Mesenteric fat pad (tissue), 1 donor: ENCODE measurements around the gene IL22. TPM values are rescaled to one million over a fixed set of nuclear protein-coding genes. Genes with fewer than 3 reads are reported as not detected.

Experiments
- DNase-seq: peaks from one replicate; pipeline ENCODE4 v3.0.0-alpha.2; 2020; ENCODE audit warnings: low spot score
- total RNA-seq: library from RNA; stranded (reverse); fragmentation: NEBNext Ultra II Directional; extraction: Animal tissue kit (Norgen Biotek cat#: 25700); gene quantifications from one replicate; pipeline ENCODE4 v1.2.1, GENCODE V29; 2021
- donor health status: DM: yes; HTN: yes; CAD: no.

The IL22 gene
- total RNA-seq, 1 donor from 2014 or later, result not detected

GRCh38 chr12:68264158-68264855 is 10.9 kb upstream of the IL22 start:
- no peak for DNase-seq

DNA sequence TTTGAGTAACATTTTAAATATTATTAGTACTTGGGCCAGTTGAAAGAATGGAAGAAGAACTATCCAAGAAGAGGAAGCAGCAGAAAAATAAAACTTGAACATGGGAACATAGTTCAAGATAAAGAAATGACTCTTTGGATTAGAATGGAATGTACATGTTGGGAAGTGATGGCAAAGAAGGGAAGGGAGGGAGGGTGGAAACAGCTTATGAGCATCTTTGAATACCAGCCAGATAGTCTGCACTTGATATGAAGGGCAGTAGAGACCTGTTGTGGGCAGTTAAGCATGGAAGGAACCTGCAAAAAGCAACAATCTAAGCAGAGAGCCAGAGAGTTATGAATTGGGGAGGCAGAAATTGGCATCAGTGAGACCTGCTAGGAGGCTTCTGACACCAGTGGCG is 10.0 kb upstream of the IL22 start:
- no peak for DNase-seq

DNA sequence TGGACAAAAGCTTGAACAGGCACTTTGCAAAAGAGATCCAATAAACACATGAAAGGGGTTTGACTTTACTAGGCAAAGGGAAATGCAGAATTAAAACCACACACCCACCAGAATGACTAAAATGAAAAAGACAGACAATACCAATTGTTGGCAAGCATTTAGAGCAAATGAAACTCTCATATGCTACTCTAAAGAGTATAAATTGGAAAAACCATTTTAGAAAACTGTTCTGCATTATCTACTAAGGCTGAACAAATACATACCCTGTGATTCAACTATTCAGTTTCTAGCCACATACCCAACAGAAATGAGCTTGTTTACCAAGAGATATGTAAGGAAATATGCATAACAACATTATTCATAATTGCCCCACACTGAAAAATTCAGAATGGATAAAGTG is 8.5 kb upstream of the IL22 start:
- no peak for DNase-seq

- DNase-seq, result no peak
Measured at GRCh38 chr12:68260153-68260552, 6.7 kb upstream of the IL22 start.

DNA sequence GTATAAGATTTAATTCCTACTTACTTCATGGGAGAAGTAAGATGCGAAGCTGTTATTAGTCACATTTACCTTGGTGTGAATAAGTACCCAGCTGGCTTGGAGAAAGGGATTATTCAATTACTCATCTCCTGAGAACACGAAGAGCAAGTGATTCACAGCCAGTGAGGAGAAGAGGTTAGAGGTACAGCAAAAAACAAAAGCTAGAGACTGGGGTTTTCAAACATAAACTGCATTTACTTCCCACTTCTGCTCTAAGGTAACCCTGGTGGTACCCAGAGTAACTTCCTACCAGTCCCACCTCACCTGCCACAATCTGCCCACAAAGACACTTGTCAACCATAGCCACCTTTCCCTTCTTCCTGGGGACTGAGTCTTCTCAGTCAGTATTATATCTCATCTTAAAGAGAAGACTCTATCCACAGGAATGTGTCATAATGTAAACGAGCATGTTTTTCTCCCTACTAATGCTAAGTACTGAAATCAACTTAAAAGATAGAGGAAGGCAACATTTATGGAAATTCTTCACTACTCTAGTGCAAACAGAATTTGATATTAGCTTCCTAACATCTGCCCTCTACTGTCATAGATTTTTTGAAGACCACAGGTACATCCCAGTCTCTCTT is 6.0 kb upstream of the IL22 start:
- DNase-seq, result no peak

- no peak for DNase-seq
Measured at GRCh38 chr12:68252077-68252476, 1.3 kb downstream of the IL22 start.

DNA sequence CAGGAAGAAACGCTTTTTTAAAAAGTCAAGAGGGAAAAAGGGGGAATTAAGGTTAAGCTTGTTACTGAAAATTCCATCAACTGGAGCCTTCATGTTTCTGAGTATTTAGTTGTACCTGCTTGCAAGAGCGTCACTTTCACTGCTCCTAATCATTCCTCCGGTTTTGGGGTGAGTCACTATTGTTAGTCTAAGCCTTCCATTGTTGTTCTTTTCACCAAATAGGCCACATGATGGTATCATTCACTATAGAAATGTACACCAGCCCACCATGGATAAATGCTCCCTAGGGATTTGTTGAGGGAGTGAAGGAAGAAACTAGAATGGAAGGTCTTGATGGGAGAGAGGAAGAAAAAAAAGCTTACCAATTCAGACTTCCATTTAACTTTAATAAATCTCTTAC is 3.0 kb downstream of the IL22 start:
- DNase-seq, result no peak

- no peak for DNase-seq
Measured at GRCh38 chr12:68247785-68248184, 5.6 kb downstream of the IL22 start.

- DNase-seq, result no peak
Measured at GRCh38 chr12:68246350-68246749, 7.1 kb downstream of the IL22 start.

- no peak for DNase-seq
Measured at GRCh38 chr12:68245180-68246021, 8.0 kb downstream of the IL22 start.

DNA sequence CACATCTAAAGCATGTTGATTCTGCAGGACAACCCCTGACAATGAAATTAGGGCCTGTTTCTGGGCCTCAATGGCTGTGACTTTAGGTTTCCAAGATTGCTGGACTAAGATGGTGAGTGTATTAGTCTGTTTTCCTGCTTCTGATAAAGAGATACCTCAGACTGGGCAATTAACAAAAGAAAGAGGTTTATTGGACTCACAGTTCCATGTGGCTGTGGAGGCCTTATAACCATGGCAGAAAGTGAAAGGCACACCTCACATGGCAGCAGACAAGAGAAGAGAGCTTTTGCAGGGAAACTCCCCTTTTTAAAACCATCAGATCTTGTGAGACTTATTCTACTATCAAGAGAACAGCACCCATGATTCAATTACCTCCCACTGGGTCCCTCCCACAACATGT is 10.6 kb downstream of the IL22 start:
- DNase-seq, result no peak

GRCh38 chr12:68240975-68241374 is 12.4 kb downstream of the IL22 start:
- DNase-seq, result no peak

- DNase-seq, result no peak
Measured at GRCh38 chr12:68240079-68240478, 13.3 kb downstream of the IL22 start.

DNA sequence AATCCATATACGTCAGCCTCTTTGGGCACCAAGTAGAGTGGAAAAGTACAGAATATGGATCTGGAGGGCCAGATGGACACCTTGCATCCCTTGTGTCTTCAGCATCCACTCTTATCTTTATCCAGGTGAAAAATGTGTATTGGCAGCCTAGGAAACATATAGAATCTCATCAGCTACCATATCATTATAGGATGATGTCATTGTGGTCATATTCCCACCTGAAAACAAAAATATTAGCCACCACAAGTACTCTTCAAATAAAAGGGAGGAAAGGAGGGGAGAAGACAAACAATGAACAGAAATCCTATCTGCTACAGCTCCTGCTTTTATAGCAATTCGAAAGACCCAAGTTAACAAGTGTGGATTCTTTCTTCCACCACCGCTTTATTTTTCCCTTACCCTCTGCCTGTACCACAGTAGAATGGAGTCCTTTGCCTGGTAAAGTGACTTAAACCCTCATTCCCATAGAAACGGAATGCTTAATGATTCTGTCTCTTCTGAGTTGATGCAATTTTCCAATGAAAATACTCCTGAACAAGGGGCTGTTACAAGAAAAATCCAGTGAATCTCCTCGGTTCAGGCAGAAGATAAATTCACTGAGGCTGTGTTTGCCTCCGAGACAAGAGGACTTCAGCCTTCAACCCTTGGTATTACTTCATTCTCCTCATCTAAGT is 14.0 kb downstream of the IL22 start:
- DNase-seq, result no peak

DNA sequence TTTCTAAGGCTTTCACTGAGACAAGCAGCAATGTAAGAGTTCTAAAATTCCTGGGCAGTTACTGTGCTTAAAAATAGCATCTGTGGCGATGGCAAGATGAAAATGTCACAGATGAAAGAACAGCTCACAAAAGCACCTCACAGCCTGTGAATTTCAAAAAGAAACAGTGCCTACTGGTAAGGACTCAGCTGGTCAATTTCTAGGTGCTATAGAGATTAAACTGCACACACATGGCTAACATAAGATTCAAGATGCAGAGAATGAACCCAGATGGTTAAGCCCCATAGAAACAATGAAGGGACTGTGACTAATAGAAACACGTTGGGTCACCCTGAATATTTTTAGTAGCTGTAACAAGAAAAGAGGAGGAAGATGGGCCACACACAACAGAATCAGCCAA is 15.8 kb downstream of the IL22 start:
- DNase-seq, result no peak

DNA sequence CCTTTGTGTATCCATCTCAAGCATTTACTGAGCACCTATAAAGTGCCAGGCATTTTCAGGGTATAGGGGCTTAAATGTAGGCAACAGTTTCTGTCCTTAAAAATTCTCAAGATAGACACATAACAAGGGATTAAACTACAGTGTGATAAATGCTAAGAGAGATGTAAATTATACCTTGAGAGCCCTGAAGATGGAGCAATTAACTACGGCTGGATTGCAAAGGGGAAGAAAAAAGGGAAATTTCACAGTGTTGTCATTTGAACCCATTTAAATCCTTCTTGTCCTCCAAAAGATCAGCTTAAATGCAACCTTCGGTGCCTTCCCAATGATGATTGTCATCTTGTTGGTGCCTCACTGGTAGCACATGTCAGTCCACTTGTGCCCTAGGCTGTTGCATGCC is 16.3 kb downstream of the IL22 start:
- no peak for DNase-seq

GRCh38 chr12:68236421-68237059 is 16.9 kb downstream of the IL22 start:
- DNase-seq, result no peak

DNA sequence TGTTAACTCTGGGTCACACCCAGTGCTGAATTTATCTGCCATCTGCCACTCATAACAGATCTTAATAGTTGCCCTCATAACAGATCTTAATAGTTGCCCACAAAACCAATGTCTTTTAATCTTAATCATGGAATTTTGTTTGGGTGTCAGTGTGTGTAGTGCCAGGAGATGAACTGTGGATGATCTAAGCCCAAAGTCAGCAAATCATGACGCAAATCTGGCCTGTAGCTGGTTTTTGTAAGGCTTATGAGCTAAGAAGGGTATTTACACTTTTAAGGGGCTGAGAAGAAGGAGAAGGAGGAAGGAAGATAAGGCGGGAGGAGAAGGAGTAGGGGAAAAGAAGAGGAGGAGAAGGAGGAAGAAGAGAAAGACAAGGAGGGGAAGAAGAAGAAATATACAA is 17.8 kb downstream of the IL22 start:
- DNase-seq, result no peak

DNA sequence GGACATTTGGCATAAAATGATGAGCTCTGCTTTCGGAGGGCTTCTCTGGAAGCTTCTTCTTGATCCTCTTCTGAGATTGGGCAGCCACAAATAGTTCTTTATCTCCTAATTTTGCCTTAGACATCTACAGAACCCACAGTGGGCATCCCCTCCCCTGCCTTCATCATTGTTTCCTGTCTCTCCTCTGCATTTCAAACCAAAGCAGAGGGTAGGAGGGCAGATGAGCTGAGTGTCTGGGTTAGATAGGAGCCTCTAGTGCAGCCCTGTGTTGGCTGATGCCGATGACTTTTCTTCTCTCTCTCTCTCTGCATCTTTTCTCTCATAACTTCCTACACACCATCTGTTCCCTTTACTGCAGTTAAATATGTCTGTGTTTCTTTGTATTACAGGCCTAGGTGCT is 19.3 kb downstream of the IL22 start:
- no peak for DNase-seq

DNA sequence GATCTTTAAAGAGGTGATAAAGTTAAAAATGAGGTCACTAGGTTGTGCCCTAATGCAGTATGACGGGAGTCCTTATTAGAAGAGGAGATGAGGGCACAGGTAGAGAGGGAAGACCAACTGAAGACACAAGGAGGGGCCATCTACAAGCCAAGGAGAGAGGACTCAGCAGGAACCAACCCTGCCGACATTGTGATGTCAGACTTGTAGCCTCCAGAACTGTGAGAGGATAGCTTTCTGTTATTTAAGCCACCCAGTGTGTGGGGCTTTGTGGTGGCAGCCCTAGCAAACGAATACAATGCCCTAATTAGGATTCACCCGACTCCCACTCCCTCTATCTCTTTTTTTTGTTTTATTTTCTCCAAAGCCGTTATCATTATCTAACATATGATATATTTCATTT is 19.9 kb downstream of the IL22 start:
- DNase-seq, result no peak

- no peak for DNase-seq
Measured at GRCh38 chr12:68231691-68232090, 21.7 kb downstream of the IL22 start.
